HUES48 (cell line): ENCODE data around the gene PLEKHA7.
A peak's percentile ranks its signal among the peaks of the same experiment; 100 is the strongest.
"Not testable (repeated sequence)": the region's sequence is repeated elsewhere in the genome, so short reads cannot be mapped to it uniquely, and the experiment has no call there.

Source experiments
- H3K27ac ChIP-seq: one replicate; pipeline ENCODE4 v1.7.0; 2013; ENCODE audit warnings: low read depth, low read length, inconsistent platforms
- H3K27me3 ChIP-seq: 2 replicates; pipeline ENCODE4 v1.6.1; 2013; ENCODE audit warnings: mild to moderate bottlenecking, low read length; ENCODE audit not compliant: control insufficient read depth, insufficient read depth
- H3K36me3 ChIP-seq: 2 replicates; pipeline ENCODE4 v1.6.1; 2013; ENCODE audit warnings: low read length; ENCODE audit not compliant: control insufficient read depth, insufficient read depth
- H3K4me1 ChIP-seq: 2 replicates; pipeline ENCODE4 v1.6.1; 2013; ENCODE audit warnings: mild to moderate bottlenecking, low read length; ENCODE audit not compliant: control insufficient read depth, insufficient read depth
- H3K4me3 ChIP-seq: 2 replicates; pipeline ENCODE4 v1.5.1; 2013; ENCODE audit warnings: mild to moderate bottlenecking, low read depth, low read length
- H3K9ac ChIP-seq: 2 replicates; pipeline ENCODE4 v1.6.1; 2013; ENCODE audit warnings: mild to moderate bottlenecking, low read depth, low read length, moderate library complexity
- H3K9me3 ChIP-seq: 2 replicates; pipeline ENCODE4 v1.6.1; 2013; ENCODE audit warnings: low read length; ENCODE audit not compliant: control insufficient read depth, insufficient read depth

Gene PLEKHA7

DNA sequence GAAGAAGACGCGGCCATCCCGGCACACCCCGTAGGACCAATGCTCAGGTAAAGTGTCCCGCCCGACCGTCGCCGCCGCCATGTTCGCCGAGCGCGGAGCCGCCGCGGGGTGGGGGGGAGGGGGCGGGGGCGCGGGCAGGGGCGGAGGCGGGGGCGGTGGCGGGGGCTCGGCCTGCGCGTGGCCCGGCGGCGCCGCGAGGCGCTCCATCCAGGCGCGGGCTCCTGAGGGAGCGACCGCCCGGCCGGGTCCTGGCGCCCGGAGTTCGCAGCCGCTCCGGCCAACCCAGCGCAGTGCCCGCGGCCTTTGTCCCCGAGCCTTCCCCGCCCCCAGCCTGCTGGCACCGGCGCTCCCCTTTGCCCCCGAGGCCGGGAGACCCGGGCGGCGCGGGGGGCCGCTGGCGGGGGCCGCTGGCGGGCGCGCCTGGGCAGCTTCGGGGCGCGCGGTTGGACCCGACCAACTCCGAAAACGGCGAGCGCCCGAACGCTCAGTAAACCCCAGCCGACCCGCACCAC, at the start of gene PLEKHA7:
PLEKHA7 (minus strand) TSS at position 94 of the 512 bp plus-strand sequence; CDS start at position 81, 13 bp downstream.
- H3K9ac ChIP-seq = peak within 1 kb of the TSS; percentile 43; the same call in 1 of the 2 replicates
- peak within 1 kb of the TSS; percentile 90 for H3K4me3 ChIP-seq
- H3K27ac ChIP-seq = peak within 1 kb of the TSS; percentile 37

GRCh38 chr11:17063171-17064002, 49.2 kb upstream of the PLEKHA7 start:
- Histone ChIP-seq H3K9me3 (no peaks in the 10 kb centered on the region), H3K4me1 (no peaks in the 10 kb centered on the region), H3K27ac (no peak overlapping the region), H3K36me3 (no peaks in the 10 kb centered on the region), H3K27me3 (no peaks in the 10 kb centered on the region), H3K4me3 (no peak overlapping the region), H3K9ac (no peak overlapping the region)

More for the DNA sequence above, at the start of gene PLEKHA7:
- Histone ChIP-seq H3K36me3 (no peaks in the 10 kb centered on the region), H3K4me1 (peaks cover 20% of the 10 kb centered on the region), H3K27me3 (peaks cover 15% of the 10 kb centered on the region; the same call in 1 of the 2 replicates), H3K9me3 (no peaks in the 10 kb centered on the region)

DNA sequence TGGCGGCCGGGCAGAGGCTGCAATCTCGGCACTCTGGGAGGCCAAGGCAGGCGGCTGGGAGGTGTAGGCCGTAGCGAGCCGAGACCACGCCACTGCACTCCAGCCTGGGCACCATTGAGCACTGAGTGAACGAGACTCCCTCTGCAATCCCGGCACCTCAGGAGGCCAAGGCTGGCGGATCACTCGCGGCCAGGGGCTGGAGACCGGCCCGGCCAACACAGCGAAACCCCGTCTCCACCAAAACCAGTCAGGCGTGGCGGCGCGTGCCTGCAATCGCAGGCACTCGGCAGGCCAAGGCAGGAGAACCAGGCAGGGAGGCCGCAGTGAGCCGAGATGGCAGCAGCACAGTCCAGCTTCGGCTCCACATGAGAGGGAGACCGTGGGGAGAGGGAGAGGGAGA, 36.9 kb upstream of the PLEKHA7 start:
- H3K27me3 ChIP-seq, H3K4me3 ChIP-seq, H3K27ac ChIP-seq, H3K9me3 ChIP-seq, H3K9ac ChIP-seq, H3K36me3 ChIP-seq, H3K4me1 ChIP-seq: not testable (repeated sequence)

DNA sequence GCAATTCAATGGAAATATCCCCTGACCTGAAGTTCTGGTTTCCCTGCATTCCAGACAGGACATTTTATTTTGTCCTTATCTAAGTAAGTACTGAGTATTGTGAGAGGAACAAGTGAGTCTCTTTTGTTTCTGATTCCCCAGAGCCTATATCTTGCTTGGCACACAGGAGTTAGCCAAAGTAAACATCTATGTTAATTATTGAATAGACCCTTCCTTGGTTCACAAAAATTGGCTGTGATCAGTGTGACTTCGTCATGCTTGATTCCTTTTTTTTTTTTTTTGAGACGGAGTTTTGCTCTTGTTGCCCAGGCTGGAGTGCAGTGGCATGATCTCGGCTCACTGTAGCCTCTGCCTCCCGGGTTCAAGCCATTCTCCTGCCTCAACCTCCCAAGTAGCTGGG, 34.3 kb upstream of the PLEKHA7 start:
- H3K27ac ChIP-seq, H3K36me3 ChIP-seq: not testable (repeated sequence)

DNA sequence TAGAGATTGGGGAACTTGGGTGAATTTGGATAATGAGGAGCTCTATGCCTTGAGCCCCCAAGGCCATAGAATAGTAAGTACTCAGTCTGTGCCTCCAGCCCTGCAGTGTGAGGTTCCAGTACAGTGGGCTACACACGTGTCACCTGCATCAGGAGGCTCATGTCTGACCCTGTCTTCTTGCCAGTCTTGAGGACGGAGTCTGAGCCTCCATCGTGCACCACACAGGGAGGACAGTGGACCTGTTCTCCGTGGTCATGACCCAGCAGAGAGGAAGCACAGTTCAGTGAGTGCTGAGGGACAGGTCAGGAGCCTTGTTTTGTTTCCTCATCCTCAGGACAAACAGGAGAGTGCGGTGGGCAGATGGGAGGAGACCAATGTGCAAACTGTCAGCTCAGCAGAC, 32.5 kb upstream of the PLEKHA7 start:
- Histone ChIP-seq H3K4me3 (no peak overlapping the region), H3K27me3 (no peaks in the 10 kb centered on the region), H3K9me3 (no peaks in the 10 kb centered on the region), H3K4me1 (no peaks in the 10 kb centered on the region), H3K36me3 (no peaks in the 10 kb centered on the region), H3K9ac (no peak overlapping the region), H3K27ac (no peak overlapping the region)

More for the DNA sequence above, 34.3 kb upstream of the PLEKHA7 start:
- H3K4me3 ChIP-seq, H3K4me1 ChIP-seq, H3K27me3 ChIP-seq, H3K9ac ChIP-seq, H3K9me3 ChIP-seq: not testable (repeated sequence)

DNA sequence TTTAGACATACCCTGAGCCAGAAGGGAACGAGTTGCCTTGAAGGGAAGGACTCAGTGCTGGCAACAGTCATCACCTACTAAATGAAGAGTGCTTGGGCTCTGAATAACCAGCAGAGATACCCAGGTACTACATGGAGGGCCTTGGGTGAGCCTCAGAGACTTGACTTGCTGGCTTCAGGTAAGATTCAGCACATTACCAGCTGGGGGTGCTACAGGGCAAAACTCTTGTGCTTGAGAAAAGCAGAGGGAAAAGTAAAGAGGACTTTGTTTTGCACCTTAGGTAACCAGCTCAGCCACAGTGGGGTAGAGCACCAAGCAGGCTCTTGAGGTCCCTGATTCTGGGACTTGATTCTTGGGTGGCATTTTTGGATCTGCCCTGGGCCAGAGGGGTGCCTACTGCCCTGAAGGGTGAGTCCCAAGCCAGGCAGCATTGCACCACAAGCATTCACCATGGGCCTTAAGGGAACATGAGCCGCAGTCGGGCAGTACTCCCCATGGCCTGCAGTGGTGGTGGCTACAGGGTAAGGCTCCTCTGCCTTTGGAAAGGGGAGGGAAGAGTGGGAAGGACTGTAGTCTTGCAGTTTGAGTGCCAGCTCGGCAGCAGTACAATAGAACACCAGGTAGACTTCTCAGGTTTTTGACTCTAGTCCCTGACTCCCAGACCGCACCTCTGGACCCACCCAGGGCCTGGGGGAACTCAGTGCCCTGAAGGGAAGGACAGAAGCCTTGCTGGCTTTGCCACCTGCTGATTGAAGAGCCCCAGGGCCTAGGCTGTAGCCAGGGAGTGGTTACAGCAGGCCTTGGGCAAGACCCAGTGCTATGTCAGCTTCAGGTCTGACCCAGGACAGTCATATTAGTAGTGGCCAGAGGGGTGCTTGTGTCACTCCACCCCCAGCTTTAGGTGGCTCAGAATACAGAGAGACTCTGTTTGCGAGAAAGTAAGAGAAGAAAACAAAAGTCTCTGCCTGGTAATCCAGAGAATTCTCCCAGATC, 22.7 kb upstream of the PLEKHA7 start:
- H3K36me3 ChIP-seq = no peaks in the 10 kb centered on the region
- H3K27me3 ChIP-seq = no peaks in the 10 kb centered on the region
- peaks cover 6% of the 10 kb centered on the region; the same call in 1 of the 2 replicates for H3K9me3 ChIP-seq
- no peaks in the 10 kb centered on the region for H3K4me1 ChIP-seq
- H3K4me3 ChIP-seq = no peak overlapping the region
- H3K27ac ChIP-seq = no peak overlapping the region
- no peak overlapping the region for H3K9ac ChIP-seq

DNA sequence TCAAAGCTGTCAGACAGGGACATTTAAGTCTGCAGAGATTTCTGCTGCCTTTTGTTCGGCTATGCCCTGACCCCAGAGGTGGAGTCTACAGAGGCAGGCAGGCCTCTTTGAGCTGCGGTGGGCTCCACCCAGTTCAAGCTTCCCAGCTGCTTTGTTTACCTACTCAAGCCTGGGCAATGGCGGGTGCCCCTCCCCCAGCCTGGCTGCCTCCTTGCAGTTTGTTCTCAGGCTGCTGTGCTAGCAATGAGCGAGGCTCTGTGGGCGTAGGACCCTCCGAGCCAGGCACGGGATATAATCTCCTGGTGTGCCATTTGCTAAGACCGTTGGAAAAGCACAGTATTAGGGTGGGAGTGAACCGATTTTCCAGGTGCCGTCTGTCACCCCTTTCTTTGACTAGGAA, 19.8 kb upstream of the PLEKHA7 start:
- H3K9me3 ChIP-seq, H3K4me3 ChIP-seq, H3K9ac ChIP-seq, H3K27ac ChIP-seq, H3K4me1 ChIP-seq, H3K27me3 ChIP-seq, H3K36me3 ChIP-seq: not testable (repeated sequence)

- H3K4me3 ChIP-seq = no peak overlapping the region
- no peaks in the 10 kb centered on the region for H3K27me3 ChIP-seq
- no peaks in the 10 kb centered on the region for H3K9me3 ChIP-seq
- H3K9ac ChIP-seq = no peak overlapping the region
- peaks cover 7% of the 10 kb centered on the region; the same call in 1 of the 2 replicates for H3K36me3 ChIP-seq
- H3K4me1 ChIP-seq = no peaks in the 10 kb centered on the region
- no peak overlapping the region for H3K27ac ChIP-seq
These were observed 12.4 kb upstream of the PLEKHA7 start for GRCh38 chr11:17026487-17027082.

DNA sequence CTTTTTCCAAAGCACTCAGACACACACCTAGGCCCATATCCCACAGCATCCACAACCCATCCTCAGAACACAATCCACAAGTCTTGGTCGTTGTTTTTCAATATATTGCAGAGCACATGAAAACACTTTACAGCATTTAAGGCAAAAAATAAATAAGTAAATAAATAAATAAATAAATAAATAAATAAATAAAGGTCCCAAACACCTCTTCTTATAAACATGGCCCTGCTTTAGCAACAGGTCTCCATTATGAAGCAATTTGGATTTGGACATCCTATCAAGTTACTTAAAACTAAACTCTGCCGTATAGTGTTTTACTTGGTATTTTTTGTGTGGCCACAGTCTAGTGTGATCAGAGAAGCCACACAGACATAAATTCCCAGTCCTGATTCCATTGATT, 10.7 kb upstream of the PLEKHA7 start:
- H3K36me3 ChIP-seq = peaks cover 12% of the 10 kb centered on the region
- no peak overlapping the region for H3K4me3 ChIP-seq
- no peak overlapping the region for H3K27ac ChIP-seq
- no peaks in the 10 kb centered on the region for H3K27me3 ChIP-seq
- peaks cover 9% of the 10 kb centered on the region for H3K4me1 ChIP-seq
- no peak overlapping the region for H3K9ac ChIP-seq
- no peaks in the 10 kb centered on the region for H3K9me3 ChIP-seq

- Histone ChIP-seq H3K4me1 (peaks cover 9% of the 10 kb centered on the region), H3K4me3 (no peak overlapping the region), H3K27ac (no peak overlapping the region), H3K9ac (no peak overlapping the region), H3K9me3 (no peaks in the 10 kb centered on the region), H3K36me3 (peaks cover 9% of the 10 kb centered on the region), H3K27me3 (no peaks in the 10 kb centered on the region)
These were observed 7.3 kb upstream of the PLEKHA7 start for GRCh38 chr11:17021511-17021910.
